ENCODE measurements around the gene ZNF618.
A peak's percentile ranks its signal among the peaks of the same experiment; 100 is the strongest.

The ZNF618 gene

DNA sequence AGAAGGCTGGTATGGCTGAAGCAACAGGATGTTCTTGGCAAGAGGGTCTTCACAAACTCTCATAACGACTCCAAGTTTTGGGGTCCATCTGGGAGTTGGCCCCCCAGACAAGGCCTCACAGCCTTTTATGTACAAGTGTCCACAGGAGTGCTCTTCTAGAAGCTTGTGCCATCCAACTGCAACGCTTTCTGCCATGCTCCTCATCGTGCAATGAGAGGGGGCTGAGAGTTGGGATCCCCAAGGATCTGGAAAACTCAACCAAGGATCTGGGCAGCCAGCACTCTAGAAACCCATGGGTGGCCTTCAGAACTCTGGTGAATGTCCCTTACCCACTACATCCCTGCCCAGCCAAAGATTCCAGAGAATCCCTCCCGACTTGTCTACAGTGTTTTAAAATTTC, 210.5 kb downstream of the ZNF618 start:
- no peak for DNase-seq

- no peak for DNase-seq
These were observed 211.6 kb downstream of the ZNF618 start for GRCh38 chr9:114087721-114088120.

DNA sequence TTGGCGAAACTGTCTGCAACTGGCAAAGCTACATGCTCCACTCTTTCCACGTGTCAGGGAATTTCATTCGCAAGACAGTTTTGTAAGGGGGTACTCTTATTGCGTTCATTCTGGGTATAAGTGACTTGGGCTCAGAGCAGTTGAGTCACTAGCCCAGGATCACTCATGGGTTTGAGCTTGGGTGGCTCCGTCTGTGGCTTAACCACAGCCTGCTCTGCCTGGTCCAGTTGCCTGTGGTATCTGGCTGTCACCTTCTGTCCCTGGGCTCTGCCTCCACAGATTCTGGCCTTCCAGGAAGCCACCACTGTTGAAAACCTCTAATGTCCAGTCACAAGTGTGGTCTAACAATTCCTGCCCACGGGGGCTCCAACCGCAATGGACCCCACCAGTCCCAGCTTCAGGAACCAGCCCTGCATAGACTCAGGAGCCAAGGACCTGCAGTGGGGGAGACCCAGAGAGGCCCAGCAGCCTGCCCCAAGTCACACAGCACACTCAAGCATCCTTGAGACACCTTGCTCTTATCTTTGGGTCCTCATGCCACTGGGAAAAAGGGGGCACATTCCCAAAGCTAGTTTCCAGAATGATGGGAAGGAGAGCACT, 212.6 kb downstream of the ZNF618 start:
- no peak for DNase-seq

DNA sequence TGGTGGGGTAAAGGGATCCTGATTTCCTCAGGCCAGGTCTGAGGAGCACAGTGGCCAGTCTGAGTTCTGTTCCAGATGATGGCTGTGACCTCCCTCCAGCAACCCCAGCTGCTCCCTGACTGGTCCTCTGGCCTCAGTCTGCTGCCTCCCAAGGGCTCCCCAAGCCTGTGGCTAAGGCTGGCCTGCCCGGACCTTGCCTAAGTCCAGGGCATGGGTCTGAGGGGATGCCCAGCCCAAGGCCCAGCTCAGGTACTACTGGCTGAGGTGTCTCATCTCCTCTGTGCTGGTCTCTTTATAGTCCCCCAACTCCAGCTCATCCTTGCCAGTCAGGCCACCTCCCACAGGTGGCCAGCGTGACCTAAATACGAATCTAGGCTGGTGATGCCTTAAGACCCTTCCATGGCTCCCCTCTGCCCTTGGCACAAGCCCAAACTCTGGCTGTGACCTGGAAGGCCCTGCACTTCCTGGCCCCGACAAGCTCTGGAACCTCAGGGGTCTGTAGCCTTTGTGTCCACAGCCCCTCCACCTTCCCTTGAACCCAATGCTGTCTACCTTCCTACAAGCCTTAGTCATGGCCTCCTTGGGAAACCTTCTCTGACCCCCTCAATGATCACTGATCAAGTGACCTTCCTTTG, 213.2 kb downstream of the ZNF618 start:
- DNase-seq, result no peak

DNA sequence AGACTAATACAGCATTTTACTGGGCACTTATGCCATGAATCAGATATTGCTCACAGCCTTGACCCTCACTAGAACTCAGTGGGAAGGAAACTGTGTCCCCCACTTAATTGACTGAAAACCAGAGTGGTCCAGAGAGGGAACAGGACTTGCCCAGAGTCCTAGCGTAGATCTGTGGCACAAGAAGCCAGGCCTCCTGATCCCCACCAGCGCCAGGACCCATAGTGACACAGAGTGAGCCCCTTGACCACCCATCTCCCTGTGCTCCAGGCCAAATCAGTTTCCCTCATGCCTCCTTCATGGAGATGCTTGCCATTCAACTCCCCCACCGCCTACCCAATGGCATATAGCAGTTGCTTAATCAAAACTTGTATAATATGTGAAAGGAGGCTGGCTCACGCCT, 214.7 kb downstream of the ZNF618 start:
- DNase-seq, result no peak

GRCh38 chr9:114091711-114092110, 215.6 kb downstream of the ZNF618 start:
- no peak for DNase-seq

- no peak for DNase-seq
These were observed 216.2 kb downstream of the ZNF618 start for GRCh38 chr9:114092336-114092735.

- no peak for DNase-seq
These were observed 216.9 kb downstream of the ZNF618 start for GRCh38 chr9:114093031-114093471.

DNA sequence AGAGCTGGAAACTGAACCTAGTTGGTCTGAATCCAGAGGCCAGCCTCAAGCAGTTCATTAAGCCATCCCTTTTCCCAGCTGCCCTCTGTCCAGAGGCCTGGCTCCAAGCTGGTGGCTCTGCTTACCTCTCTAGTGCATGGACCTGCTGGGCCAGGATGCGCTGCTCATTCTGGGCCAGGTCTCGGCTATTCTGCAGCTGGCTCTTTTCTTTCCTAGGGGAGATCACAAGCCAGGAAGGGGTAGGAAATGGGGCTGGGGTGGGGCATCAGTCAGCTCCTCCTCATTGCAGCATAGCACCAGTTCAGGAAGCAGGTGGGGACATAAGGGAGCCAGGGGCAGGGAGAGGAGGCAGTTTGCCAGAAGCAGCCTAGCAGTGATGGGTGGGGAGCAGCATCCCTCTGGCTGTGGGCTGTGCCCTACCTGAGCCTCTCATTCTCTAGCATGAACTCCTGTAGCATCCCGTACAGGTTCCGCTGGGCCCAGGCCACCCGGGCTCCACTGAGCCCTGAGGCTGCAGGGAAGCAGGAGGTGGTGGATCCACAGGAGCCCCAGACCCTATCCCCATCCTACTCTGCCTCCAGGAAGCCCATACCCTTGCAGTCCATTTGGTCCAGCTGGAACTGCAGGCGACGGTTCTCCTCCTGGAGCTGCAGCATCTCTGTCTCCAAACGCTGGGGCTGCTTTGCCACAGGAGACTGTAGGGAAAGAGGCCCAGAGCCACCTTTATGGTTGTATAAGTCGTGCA, 217.8 kb downstream of the ZNF618 start:
- no peak for DNase-seq

DNA sequence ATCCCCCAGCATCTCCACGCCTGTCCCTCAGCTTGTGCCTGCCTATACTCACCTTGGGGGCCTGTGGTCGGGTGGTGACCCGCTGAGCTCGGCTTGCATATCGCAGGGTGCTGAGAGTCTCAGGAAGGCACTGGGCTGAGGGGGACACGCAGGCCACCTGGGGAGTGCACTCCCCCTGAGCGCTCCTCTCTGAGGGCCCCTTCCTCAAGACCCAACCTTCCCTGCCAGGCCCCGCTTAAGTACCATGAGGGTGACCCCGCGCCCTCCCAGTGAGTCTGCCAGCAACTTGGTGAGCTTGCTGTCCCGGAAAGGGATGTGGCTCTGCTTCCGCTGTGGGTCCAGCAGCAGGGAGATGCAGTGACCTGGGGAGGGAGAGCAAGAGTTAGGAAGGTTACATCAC, 218.9 kb downstream of the ZNF618 start:
- no peak for DNase-seq

GRCh38 chr9:114096041-114096511, 220.0 kb downstream of the ZNF618 start:
- no peak for DNase-seq

- DNase-seq, result no peak
These were observed 220.9 kb downstream of the ZNF618 start for GRCh38 chr9:114096866-114097612.

GRCh38 chr9:114097613-114098020, 221.5 kb downstream of the ZNF618 start:
- DNase-seq, result no peak

- DNase-seq, result peak in 1 of 2 donors; percentile 12
These were observed 222.2 kb downstream of the ZNF618 start for GRCh38 chr9:114098021-114098935.

- DNase-seq, result no peak
These were observed 223.0 kb downstream of the ZNF618 start, which contains the start of gene KIF12 for GRCh38 chr9:114098936-114099668. Gene KIF12 (minus strand): TSS chr9:114099292. CDS start chr9:114099276, 16 bp downstream.

- no peak for DNase-seq
These were observed 223.7 kb downstream of the ZNF618 start for GRCh38 chr9:114099669-114100270.

DNA sequence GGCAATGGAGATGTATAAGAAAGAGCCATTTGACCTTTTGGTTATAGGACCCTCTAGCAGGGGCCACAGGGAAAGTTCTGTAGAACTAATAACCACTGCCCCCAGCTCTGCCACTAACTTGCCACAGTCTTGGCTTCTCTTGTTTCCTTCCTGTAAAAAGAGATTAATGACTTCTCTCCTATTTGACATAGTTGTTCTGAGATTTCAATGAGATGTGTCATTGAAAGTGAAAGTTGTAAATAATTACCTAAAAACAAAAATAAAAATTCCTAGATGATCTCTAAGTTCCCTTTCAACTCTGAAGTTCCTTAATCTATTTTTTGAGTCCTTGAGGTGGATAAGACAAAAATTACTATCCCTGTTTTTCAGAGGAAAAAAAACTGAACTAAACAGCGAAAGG, 224.4 kb downstream of the ZNF618 start:
- DNase-seq, result no peak

- no peak for DNase-seq
These were observed 226.4 kb downstream of the ZNF618 start for GRCh38 chr9:114102484-114102883.

GRCh38 chr9:114105236-114105635, 229.1 kb downstream of the ZNF618 start:
- no peak for DNase-seq
